ENCODE results near the gene TMEM89. TPM values are rescaled to one million over a fixed set of nuclear protein-coding genes. Genes with fewer than 3 reads are reported as not detected.

Gene TMEM89
- polyA plus RNA-seq, 2 of the 4 experiments (the other 2 are of a cell fraction) = not detected

DNA sequence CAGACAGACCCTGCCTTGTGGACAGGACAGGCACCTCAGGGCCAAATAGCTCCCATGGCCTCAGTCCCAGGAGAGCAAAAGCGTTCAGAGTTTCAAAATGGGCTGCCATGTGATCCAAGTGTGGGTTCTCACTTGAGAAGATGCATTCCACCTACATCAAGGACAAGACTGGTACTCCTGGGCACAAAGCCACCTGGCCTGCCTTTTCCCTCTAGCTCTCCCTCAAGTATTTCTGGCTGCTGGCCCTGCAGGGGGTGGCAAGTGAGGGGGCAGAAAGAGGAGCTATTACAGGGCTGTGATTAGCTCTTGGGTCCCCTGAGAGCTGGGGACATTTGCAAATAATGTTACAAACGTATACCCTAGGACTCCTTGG is 20.0 kb downstream of the TMEM89 start:
- Histone ChIP-seq H3K9me3 (no peaks in the 10 kb centered on the region), H3K4me2 (no peak overlapping the region), H3K4me1 (peaks cover 35% of the 10 kb centered on the region), H3K4me3 (no peak overlapping the region), H3K27ac (no peak overlapping the region)
- TF ChIP-seq HDAC2 (IDR thresholded peaks at IDR 0.05) (no peak), RNF2 (IDR thresholded peaks at IDR 0.05; ENCODE audit: borderline replicate concordance, low read depth) (no peak), CHD2 (IDR thresholded peaks at IDR 0.05; ENCODE audit: low read length, partially characterized antibody) (no peak), RFX5 (IDR thresholded peaks at IDR 0.05) (no peak), EHF (CRISPR knock-in tag; IDR thresholded peaks at IDR 0.05) (no peak), JUN (IDR thresholded peaks at IDR 0.05) (no peak), NPAS2 (CRISPR knock-in tag; IDR thresholded peaks at IDR 0.05; ENCODE audit: borderline replicate concordance) (no peak), ZC3H11A (IDR thresholded peaks at IDR 0.05) (no peak), JUNB (IDR thresholded peaks at IDR 0.05) (no peak)
- 84% methylated on average over 2 of the region's 2 CpGs for WGBS (ENCODE audit: missing lambda C conversion rate)
- no peak for DNase-seq (ENCODE audit: low read depth in 1 of 2, low spot score in 1 of 2)
- no peak for ATAC-seq
- FAIRE-seq = no peak
- ChIA-PET CTCF (interaction anchor here (1.0 to 1.4 kb wide), 3 partner anchors 8 to 43 kb away, joined by 3 read pairs; partner anchors contain the start of genes SLC26A6 and UQCRC1), POLR2A (no interaction called here)

DNA sequence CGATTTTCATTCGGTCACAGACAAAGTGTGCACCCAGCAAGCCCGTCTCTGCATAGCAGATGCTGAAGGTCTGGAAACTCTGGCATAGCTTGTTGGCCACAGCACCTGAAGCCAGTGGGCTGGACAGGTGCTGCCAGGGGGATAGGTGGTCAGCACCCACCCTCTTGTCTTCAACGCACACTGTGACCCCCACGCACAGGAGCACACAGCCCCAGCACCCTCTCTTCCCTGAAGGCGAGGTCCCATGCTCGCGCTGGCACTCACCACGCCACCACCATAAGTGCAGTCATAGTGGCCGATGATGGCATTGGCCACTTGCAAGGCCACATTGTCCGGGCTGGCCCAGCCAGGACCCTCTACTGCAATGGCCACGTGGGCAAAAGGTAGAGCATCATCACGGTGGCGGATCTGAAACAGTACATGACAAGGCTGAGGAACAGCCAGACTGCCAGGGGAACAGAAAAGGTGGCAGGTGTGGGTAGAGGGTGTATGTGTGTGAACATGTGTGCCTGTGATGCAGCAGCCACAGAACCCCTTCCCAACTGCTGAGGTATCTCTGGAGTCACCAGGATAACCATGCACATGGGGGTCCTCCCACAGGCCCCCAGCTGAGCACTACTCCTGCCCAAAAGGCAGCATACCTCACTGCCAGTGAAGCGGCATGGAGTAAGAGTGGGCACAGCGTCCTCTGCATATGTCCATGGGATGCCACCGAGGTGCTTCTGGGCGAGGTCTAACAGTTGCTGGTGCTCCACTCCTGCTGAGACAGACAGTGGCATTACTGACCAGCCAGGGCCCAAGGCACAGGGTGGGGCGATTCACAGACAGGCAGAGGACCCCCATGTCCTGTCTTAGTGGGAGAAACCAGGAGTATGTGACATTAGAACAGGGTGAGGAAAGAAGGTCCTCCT is 20.6 kb downstream of the TMEM89 start:
- Histone ChIP-seq H3K4me3 (no peak overlapping the region), H3K9me3 (no peaks in the 10 kb centered on the region), H3K27ac (no peak overlapping the region), H3K4me2 (no peak overlapping the region), H3K4me1 (peaks cover 41% of the 10 kb centered on the region)
- POLR2A ChIA-PET = no interaction called here
- TF ChIP-seq, protein P1, sequence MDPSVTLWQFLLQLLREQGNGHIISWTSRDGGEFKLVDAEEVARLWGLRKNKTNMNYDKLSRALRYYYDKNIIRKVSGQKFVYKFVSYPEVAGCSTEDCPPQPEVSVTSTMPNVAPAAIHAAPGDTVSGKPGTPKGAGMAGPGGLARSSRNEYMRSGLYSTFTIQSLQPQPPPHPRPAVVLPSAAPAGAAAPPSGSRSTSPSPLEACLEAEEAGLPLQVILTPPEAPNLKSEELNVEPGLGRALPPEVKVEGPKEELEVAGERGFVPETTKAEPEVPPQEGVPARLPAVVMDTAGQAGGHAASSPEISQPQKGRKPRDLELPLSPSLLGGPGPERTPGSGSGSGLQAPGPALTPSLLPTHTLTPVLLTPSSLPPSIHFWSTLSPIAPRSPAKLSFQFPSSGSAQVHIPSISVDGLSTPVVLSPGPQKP (IDR thresholded peaks at IDR 0.05; ENCODE audit: low read depth, low read length) = no peak
- TF ChIP-seq CTCF (IDR thresholded peaks at IDR 0.05) (no peak), CEBPB (IDR thresholded peaks at IDR 0.05) (no peak), TFCP2L1 (CRISPR knock-in tag; IDR thresholded peaks at IDR 0.05) (no peak), RAD21 (conservative IDR thresholded peaks at IDR 0.05 in 1 of 2, IDR thresholded peaks at IDR 0.05 in 1 of 2) (no peak), CHD4 (IDR thresholded peaks at IDR 0.05; ENCODE audit: borderline replicate concordance) (no peak), EP300 (IDR thresholded peaks at IDR 0.05) (no peak), RNF2 (IDR thresholded peaks at IDR 0.05; ENCODE audit: borderline replicate concordance, low read depth) (no peak), ZSCAN20 (CRISPR knock-in tag; IDR thresholded peaks at IDR 0.05) (no peak), EHMT2 (IDR thresholded peaks at IDR 0.05; ENCODE audit: low read depth) (no peak), RCOR1 (IDR thresholded peaks at IDR 0.05; ENCODE audit: low read depth, low read length) (no peak), RFX5 (IDR thresholded peaks at IDR 0.05) (no peak), ESRRA (IDR thresholded peaks at IDR 0.05; ENCODE audit: borderline replicate concordance, low read length) (no peak), BHLHE40 (IDR thresholded peaks at IDR 0.05; ENCODE audit: low read depth, low read length) (no peak), ZNF302 (CRISPR knock-in tag; IDR thresholded peaks at IDR 0.05) (no peak)
- DNase-seq (ENCODE audit: low read depth in 1 of 2, low spot score in 1 of 2) (no peak), ATAC-seq (no peak), FAIRE-seq (no peak)
- CTCF ChIA-PET = interaction anchor here (1.0 to 1.4 kb wide), 2 partner anchors 8 to 42 kb away, joined by 3 read pairs; partner anchors contain the start of gene UQCRC1
- WGBS (ENCODE audit: missing lambda C conversion rate) = 96% methylated on average over 9 of the region's 19 CpGs
